GM10847 (cell line): ENCODE data around the gene CDKN2AIP.

Experiments
- POLR2A ChIP-seq: IDR thresholded peaks from 2 replicates; pipeline ENCODE4 v1.6.1; 2011; ENCODE audit not compliant: insufficient read length; ENCODE audit errors: extremely low read depth

The CDKN2AIP gene

DNA sequence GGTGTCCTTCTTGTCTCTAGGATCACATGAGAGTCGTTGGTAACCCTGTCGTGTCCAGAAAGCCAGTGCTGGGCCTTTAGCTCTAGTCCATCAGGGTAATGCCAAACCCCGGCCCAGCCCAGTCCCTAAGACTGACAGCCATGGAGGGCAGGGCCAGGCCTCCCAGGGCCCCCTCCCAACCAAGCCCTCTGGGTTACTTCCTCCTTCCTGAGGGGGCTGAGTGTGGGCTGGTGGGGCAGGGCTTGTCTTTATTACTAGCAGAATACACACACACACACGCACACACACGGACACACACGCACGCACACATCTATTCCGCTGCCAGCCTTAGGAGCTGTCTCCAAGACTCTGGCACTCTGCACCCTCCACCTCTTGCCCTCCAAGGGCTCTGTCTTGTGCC lies 35.6 kb upstream of the CDKN2AIP start:
- TF ChIP-seq POLR2A: no peak

GRCh38 chr4:183409483-183409882 lies 35.0 kb upstream of the CDKN2AIP start:
- no peak for TF ChIP-seq POLR2A

- no peak for TF ChIP-seq POLR2A
Observed at GRCh38 chr4:183409934-183410333, 34.5 kb upstream of the CDKN2AIP start.

- TF ChIP-seq POLR2A: no peak
Observed at GRCh38 chr4:183411291-183411861, 33.1 kb upstream of the CDKN2AIP start.

DNA sequence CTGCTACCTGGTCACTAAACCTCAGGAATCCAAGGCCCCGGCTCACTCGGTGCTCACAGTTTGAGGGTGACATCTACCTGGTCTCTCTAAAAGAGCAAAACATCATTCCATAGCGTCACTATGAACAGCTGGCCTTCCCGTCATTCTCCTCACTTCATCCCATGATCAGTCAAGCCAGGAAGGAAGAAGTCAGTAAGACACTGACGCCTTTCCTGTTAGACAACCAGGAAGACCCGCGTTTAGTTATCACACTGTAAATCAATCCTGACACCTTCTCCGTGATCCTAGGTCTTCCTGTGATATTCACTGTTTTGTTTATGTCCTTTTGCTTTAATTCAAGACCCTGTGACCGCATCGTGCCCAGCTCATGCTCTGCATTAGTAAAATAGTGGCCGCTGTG lies 31.6 kb upstream of the CDKN2AIP start:
- no peak for TF ChIP-seq POLR2A

GRCh38 chr4:183413234-183414200 lies 30.9 kb upstream of the CDKN2AIP start:
- no peak for TF ChIP-seq POLR2A

GRCh38 chr4:183416879-183417755 lies 27.3 kb upstream of the CDKN2AIP start:
- TF ChIP-seq POLR2A: no peak

- no peak for TF ChIP-seq POLR2A
Observed at GRCh38 chr4:183422962-183423631, 21.3 kb upstream of the CDKN2AIP start.

DNA sequence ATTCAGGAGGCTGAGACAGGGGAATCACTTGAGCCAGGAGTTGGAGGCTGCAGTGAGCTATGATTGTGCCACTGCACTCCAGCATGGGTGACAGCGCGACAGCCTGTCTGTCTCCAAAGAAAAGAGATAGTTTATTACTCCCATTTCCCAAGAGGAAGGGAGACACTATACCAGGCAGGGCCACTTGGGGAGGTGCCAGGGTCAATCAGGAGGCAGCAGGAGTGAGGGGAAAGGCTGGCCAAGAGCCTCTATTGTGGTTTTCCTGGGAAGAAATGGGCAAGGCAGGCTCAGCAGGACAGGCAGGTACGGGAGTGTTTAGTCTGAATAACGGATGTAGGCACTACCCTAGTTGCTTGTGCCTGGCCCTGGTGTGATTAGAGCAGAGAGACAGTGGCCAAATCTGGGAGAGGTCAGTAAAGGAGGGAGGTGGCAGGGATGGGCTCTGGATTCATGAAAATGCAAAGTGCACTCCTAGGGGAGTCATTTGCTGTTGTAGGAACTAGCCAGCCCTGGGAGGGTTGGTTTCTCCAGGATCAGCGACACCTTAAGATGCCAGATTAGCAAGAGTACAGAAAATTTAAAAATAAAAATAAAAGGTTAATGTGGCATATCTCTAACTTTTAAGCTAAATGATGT lies 20.2 kb upstream of the CDKN2AIP start:
- TF ChIP-seq POLR2A: no peak

DNA sequence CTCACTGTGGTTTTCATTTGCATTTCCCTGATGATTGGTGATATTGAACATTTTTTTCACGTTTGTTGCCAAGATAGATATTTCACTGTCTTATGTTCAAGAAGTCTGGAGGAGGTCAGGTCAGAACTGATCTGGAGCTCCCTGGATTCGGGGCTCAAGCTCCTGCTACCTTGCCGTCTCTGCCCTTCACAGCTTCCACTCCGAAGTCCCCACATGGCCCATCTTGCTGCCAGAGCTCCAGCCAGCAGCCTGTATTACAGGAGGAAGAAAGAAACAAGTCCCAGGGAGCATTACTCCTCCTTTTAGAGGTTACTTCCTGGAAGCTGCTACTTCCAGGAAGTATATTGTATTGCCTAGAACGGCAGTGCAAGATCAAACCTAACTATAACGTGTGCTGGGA lies 17.9 kb upstream of the CDKN2AIP start:
- no peak for TF ChIP-seq POLR2A

- no peak for TF ChIP-seq POLR2A
Observed at GRCh38 chr4:183429489-183429888, 14.9 kb upstream of the CDKN2AIP start.

GRCh38 chr4:183430317-183430993 lies 14.0 kb upstream of the CDKN2AIP start:
- no peak for TF ChIP-seq POLR2A

GRCh38 chr4:183430994-183431347 lies 13.5 kb upstream of the CDKN2AIP start:
- no peak for TF ChIP-seq POLR2A

- TF ChIP-seq POLR2A: no peak
Observed at GRCh38 chr4:183431614-183432013, 12.8 kb upstream of the CDKN2AIP start.
